Kidney (tissue), 14 donors: ENCODE measurements around the gene DHX36. TPM values are rescaled to one million over a fixed set of nuclear protein-coding genes. Genes with fewer than 3 reads are reported as not detected.

Experiments
- DNase-seq, 5 donors: peaks; one replicate each; pipeline ENCODE4 v3.0.0-alpha.2; 2013 to 2020
- FAIRE-seq: peaks from 2 replicates; lab custom pipeline; 2012; peaks lifted over from hg19 to GRCh38; lab: Jason Lieb, UNC
- H3K27ac ChIP-seq, 2 donors: one replicate each; pipeline ENCODE4 v1.7.0; 2013; ENCODE audit warnings: low read depth in 2 of 2, low read length in 2 of 2, inconsistent platforms in 1 of 2
- H3K27me3 ChIP-seq: one replicate; pipeline ENCODE4 v1.7.1; 2013; ENCODE audit warnings: low read length, inconsistent platforms; ENCODE audit not compliant: control insufficient read depth, insufficient read depth
- H3K36me3 ChIP-seq, 3 donors: one replicate each; pipeline versions ENCODE4 v1.7.0 to v1.7.1; 2013; ENCODE audit warnings: low read length in 3 of 3, control low read depth in 1 of 3, inconsistent platforms in 1 of 3; ENCODE audit not compliant: insufficient read depth in 3 of 3, control insufficient read depth in 2 of 3
- H3K4me1 ChIP-seq, 3 donors: one replicate each; pipeline versions ENCODE4 v1.7.0 to v1.7.1; 2013; ENCODE audit warnings: low read length in 3 of 3, inconsistent platforms in 1 of 3, low read depth in 1 of 3; ENCODE audit not compliant: control insufficient read depth in 2 of 3, insufficient read depth in 2 of 3
- H3K4me3 ChIP-seq, 3 donors: one replicate each; pipeline versions ENCODE4 v1.7.0 to v1.8.1; 2013; ENCODE audit warnings: low read length in 3 of 3, control low read depth in 1 of 3, inconsistent platforms in 1 of 3
- H3K9ac ChIP-seq, 3 donors: one replicate each; pipeline versions ENCODE4 v1.7.0 to v1.7.1; 2013; ENCODE audit warnings: low read length in 3 of 3, control low read depth in 1 of 3, inconsistent platforms in 1 of 3
- H3K9me3 ChIP-seq, 3 donors: one replicate each; pipeline versions ENCODE4 v1.7.0 to v1.7.1; 2013; ENCODE audit warnings: low read length in 3 of 3, control low read depth in 1 of 3, inconsistent platforms in 1 of 3; ENCODE audit not compliant: control insufficient read depth in 2 of 3, insufficient read depth in 1 of 3
- CTCF ChIP-seq: IDR thresholded peaks from 3 replicates; pipeline ENCODE4 v1.5.1; 2012; ENCODE audit warnings: mild to moderate bottlenecking, moderate library complexity, borderline replicate concordance; ENCODE audit not compliant: insufficient read depth; ENCODE audit errors: extremely low read depth
- intact Hi-C: fragments of 100-400 bp; cut with DNase I; formaldehyde crosslinking; loops from one replicate; pipeline ENCODE4 v1.11.1; 2022
- polyA plus RNA-seq: library from polyadenylated mRNA; stranded (reverse); fragments of 350-450 nt; fragmentation: Illumina TruSeq; extraction: RNeasy Lipid Tissue Mini Kit (QIAGEN cat#74804); gene quantifications from one replicate; pipeline ENCODE4 v1.2.3, GENCODE V29; 2014; ENCODE audit warnings: low read depth, low replicate concordance; ENCODE audit not compliant: insufficient read depth
- total RNA-seq: library from RNA; stranded (reverse); fragmentation: NEBNext Ultra II Directional; extraction: Animal tissue kit (Norgen Biotek cat#: 25700); gene quantifications from one replicate; pipeline ENCODE4 v1.2.1, GENCODE V29; 2021
- donor health status: control.
- donor health status: control.
- donor health status: control.
- donor health status: control.
- donor health status: control.
- donor health status: DM: yes; HTN: yes; CAD: no.
- donor health status: Normal renal cell carcinoma (clear cell type).

Gene DHX36
- total and polyA plus RNA-seq, 2 donors from 2014 or later, result 19.8 to 76.7 TPM

DNA sequence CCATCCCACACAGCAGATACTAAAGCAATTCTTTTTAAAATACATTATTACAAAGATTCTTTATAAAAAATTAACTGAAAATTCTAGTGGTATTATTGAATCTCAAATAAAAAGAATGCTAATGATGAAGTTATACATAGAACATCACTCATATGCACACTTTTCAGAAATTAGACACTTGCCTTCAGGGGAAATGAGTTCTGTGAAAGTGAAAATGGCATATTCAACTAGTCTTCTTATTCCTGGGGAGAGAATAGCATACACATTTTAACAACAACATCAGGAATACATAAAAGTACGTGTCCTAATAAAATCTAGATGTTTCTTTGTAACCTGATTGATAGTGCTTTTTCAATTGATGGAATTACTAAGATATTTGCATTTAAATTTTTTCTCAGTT is 36.8 kb upstream of the DHX36 start:
- no peaks in the 10 kb centered on the region for H3K36me3 ChIP-seq
- intact Hi-C loops, result no loop called here
- FAIRE-seq, result no peak
- TF ChIP-seq CTCF, result no peak
- DNase-seq, result no peak
- H3K4me3 ChIP-seq, result no peak overlapping the region
- H3K27me3 ChIP-seq, result no peaks in the 10 kb centered on the region
- H3K9ac ChIP-seq, result no peak overlapping the region
- H3K27ac ChIP-seq, result no peak overlapping the region
- H3K9me3 ChIP-seq, result peaks cover 0 to 7% (median 0%) of the 10 kb centered on the region in 3 donors
- H3K4me1 ChIP-seq, result no peaks in the 10 kb centered on the region

DNA sequence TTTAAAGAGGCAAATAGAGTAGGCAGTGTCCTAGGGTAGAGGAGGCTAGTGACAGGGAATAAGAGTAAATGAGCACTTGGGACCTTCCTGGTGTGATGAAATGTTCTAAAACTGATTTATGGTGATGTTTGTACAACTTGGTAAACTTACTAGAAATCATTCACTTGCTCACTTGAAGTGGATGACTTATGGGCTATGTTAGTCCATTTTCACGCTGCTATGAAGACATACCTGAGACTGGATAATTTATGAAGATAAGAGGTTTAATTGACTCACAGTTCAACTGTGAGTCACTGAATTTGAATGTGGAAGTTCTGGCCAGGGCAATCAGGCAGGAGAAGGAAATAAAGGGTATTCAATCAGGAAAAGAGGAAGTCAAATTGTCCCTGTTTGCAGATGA is 31.7 kb upstream of the DHX36 start:
- intact Hi-C loops, result no loop called here
- Histone ChIP-seq H3K4me1 (no peaks in the 10 kb centered on the region), H3K36me3 (no peaks in the 10 kb centered on the region), H3K27me3 (no peaks in the 10 kb centered on the region), H3K9ac (no peak overlapping the region), H3K9me3 (no peaks in the 10 kb centered on the region), H3K27ac (no peak overlapping the region), H3K4me3 (no peak overlapping the region)
- TF ChIP-seq CTCF, result no peak
- DNase-seq (no peak), FAIRE-seq (no peak)

DNA sequence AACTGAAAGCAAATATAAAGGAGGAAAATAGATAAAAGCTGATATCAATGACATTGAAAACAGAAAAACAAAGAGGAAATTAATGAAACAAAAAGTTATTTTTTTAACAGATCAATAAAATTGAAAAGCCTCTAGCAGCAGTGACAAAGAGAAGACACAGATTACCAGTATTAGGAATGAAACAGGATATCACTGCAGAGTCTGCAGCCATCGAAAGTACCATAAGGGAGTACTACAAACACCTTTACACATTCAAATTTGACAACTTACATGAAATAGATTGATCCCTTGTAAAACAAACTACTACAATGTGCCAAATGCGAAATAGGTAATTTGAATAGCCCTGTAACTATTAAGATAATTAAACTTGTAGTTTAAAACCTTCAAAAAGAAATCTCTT is 24.9 kb upstream of the DHX36 start:
- FAIRE-seq (no peak), DNase-seq (no peak)
- no peak overlapping the region for H3K27ac ChIP-seq
- H3K9ac ChIP-seq, result no peak overlapping the region
- no peaks in the 10 kb centered on the region for H3K27me3 ChIP-seq
- TF ChIP-seq CTCF, result no peak
- no peaks in the 10 kb centered on the region for H3K9me3 ChIP-seq
- H3K36me3 ChIP-seq, result no peaks in the 10 kb centered on the region
- H3K4me3 ChIP-seq, result no peak overlapping the region
- intact Hi-C loops, result no loop called here
- H3K4me1 ChIP-seq, result no peaks in the 10 kb centered on the region
